Nephron (organoid): Measurements from ENCODE around the gene NT5DC4.

Source experiments
- H3K27ac Mint-ChIP-seq, 3 experiments: 2 replicates each; pipeline ENCODE4 v1.8.0; 2020; ENCODE audit warnings: mixed read lengths in 3 of 3, mild to moderate bottlenecking in 2 of 3, moderate library complexity in 1 of 3
- H3K27me3 Mint-ChIP-seq: 2 replicates; pipeline ENCODE4 v1.8.0; 2021; ENCODE audit warnings: low read depth, mild to moderate bottlenecking, moderate library complexity, mixed read lengths
- H3K36me3 Mint-ChIP-seq: 2 replicates; pipeline ENCODE4 v1.8.0; 2020; ENCODE audit warnings: low read depth, mixed read lengths
- H3K4me1 Mint-ChIP-seq: 2 replicates; pipeline ENCODE4 v1.8.0; 2020; ENCODE audit warnings: mixed read lengths
- H3K4me3 Mint-ChIP-seq, 3 experiments: 2 replicates each; pipeline ENCODE4 v1.8.0; 2020; ENCODE audit warnings: mild to moderate bottlenecking in 3 of 3, mixed read lengths in 3 of 3, moderate library complexity in 2 of 3
- H3K9me3 Mint-ChIP-seq: 2 replicates; pipeline ENCODE4 v1.8.0; 2020; ENCODE audit warnings: mixed read lengths
- TF ChIP-seq, protein P1 (sequence below), 3 experiments: fragments of 200-600 bp; sonication (generic); IDR thresholded peaks; one replicate each; pipeline ENCODE4 v1.5.0; 2021; ENCODE audit warnings: antibody characterized with exemption in 3 of 3; ENCODE audit not compliant: unreplicated experiment in 3 of 3

The NT5DC4 gene

GRCh38 chr2:112788653-112789052 is 67.8 kb downstream of the NT5DC4 start:
- TF ChIP-seq, protein P1, sequence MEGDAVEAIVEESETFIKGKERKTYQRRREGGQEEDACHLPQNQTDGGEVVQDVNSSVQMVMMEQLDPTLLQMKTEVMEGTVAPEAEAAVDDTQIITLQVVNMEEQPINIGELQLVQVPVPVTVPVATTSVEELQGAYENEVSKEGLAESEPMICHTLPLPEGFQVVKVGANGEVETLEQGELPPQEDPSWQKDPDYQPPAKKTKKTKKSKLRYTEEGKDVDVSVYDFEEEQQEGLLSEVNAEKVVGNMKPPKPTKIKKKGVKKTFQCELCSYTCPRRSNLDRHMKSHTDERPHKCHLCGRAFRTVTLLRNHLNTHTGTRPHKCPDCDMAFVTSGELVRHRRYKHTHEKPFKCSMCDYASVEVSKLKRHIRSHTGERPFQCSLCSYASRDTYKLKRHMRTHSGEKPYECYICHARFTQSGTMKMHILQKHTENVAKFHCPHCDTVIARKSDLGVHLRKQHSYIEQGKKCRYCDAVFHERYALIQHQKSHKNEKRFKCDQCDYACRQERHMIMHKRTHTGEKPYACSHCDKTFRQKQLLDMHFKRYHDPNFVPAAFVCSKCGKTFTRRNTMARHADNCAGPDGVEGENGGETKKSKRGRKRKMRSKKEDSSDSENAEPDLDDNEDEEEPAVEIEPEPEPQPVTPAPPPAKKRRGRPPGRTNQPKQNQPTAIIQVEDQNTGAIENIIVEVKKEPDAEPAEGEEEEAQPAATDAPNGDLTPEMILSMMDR (IDR thresholded peaks at IDR 0.05; ENCODE audit: unreplicated experiment in 3 of 3), result no peak
- Mint-ChIP-seq H3K27me3 (no peaks in the 10 kb centered on the region), H3K36me3 (no peaks in the 10 kb centered on the region), H3K4me1 (no peaks in the 10 kb centered on the region), H3K27ac (no peak overlapping the region), H3K4me3 (no peak overlapping the region), H3K9me3 (peaks cover 3% of the 10 kb centered on the region)
